Smooth muscle cell of the brain vasculature (primary cell): Measurements from ENCODE around the gene CAPS.

Experiments used
- DNase-seq: peaks from one replicate; pipeline ENCODE4 v3.0.0-alpha.2; 2012; ENCODE audit warnings: low read depth, low spot score

CAPS gene

DNA sequence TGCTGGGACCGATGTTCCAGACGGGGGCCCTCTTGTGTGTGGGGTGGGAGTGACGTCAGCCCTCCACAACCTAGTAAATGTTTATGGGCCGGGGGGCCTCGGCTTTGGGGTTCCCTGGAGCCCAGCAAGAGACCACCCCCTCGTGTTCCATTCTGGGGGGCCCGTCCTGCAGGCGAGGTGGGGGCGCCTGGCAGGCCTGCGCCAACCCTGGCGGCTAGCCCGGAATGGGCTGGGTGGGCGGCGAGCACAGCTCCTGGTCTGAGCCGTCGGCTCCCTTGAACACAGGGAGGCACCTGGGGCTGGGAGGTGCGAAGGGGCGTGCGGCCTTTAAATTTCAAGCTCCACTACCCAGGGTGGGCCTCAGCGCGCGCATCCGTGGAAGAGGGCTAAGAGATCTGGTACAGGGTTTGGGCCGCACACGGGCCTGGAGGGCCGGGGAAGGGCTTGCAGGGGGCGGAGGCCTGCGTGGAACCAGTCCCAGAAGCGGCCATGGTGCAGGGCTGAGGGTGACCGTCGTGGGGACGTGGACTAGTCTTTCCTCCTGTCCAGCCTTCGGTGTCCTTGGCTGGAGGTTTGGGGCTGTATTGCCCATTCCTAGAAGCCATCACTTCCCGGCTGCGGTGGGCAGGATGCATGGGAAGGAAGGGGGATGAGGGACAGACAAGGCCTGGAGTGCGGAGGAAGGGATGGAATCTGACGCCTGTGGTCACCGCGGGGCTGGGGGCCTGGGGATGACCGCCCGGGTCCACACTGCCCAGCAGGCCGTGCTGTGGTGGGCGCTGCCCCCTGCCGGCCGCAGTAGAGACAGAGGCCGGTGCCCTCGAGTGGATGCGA is 21.9 kb upstream of the CAPS start:
- no peak for DNase-seq

DNA sequence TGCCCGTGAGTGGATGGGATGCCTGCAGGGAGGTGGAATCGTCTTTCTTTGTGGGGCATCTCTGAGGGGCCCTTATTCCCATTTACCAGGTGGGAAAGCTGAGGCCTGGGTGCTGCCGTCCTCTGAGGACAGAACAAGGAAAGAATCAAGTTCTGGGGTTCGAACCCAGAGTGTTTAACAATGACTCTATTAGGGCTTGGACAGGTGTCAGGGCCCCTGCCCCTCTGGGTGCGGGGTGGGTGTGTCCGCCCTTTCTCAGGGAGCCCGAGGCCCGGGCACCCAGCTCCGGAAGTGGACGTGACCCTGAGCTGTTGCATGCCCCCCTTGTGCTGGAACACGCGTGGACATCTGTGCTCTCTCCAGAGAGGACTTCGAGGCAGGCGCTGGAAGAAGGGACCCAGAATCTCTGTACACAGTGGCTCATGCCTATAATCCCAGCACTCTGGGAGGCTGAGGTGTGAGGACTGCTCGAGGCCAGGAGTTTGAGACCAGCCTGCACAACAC is 21.2 kb upstream of the CAPS start:
- no peak for DNase-seq

DNA sequence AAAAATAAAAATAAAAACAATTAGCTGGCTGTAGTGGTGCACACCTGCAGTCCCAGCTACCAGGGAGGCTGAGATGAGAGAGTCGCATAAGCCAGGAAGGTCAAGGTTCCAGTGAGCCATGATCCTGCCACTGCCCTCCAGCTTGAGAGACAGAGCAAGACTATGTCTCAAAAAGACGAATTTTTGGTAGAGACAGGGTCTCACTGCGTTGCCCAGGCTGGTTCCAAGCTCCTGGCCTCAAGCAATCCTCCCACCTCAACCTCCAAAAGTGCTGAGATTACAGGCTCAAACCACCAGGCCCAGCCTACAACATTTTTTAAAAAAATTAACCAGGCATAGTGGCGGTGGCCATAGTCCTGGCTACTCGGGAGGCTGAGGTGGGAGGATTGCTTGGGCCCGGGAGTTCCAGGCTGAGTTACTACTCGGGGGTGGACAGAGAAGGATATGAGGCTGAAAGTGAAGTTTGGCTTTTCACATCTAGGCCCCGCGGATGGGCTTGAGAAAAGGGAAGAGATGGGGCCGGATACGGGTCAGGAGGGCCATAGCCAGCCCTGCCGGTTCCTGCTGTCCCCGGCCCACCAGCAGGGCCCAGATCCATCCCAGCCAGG is 20.7 kb upstream of the CAPS start:
- DNase-seq, result no peak

DNA sequence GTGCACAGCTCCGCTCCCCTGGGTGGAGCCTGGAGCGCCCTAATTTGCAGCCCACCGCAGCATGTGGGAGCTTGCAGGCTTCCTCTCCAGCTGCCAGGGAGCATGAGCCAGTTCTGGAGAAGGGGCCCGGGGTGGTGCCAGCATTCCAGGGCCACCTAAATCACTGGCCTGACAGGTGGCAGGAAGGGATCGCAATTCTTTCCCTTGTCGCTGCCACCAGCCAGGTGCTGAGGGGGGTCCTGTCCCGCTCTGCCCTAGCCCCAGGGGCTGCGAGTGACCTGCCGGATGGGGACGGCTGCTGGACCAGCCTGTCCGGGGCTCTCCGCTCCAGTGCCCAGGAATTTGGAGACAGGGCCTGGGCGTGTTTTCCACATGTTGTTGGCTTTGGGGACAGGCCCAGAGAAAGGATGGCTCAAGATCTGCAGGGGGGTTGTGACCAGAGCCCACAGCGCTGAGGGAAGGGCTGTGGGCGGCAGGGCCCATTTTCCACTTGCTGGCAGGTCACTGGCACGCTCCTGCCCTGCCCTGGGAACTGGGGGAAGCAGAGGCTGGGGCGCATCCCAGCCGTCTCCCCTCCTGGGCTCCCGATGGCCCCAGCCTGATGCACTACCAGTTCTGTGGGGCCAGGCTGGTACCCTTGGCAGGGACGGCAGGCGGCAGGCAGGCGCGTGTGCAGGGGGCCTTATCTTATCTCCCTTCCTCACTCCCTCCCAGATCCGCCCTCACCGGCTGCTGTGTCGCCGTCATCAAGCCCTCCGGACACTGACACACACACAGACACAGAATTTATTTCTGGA is 19.9 kb upstream of the CAPS start:
- DNase-seq, result no peak

DNA sequence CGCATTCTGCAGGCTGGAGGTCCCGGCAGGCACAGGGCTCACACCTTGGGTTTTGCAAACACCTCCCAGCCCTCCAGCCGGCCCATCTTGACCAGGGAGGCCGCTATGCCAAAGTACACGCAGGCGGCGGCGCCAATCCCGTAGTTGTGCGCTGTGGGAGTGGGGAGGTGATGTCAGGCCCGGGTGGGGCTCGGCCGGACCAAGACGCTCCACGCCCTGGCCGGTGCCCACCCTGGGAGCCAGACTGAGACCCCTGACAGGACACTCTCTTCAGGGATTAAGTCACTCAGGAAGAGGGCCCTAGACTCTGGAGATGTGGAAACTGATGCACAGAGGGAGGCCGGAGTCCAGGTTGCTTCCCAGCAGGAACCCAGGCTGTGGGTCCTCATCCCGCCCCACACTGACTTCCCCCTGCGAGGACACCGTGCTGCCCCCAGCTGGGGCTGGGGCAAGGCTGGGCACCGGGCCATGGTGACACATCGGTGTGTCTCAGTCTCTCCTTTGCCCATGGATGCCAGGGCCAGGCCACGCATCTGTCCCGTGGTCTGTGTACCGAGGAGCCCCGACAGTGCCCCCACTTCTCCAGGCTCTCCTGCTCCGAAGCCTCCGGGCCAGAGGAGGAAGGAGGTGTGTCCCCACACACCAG is 19.2 kb upstream of the CAPS start:
- no peak for DNase-seq

DNA sequence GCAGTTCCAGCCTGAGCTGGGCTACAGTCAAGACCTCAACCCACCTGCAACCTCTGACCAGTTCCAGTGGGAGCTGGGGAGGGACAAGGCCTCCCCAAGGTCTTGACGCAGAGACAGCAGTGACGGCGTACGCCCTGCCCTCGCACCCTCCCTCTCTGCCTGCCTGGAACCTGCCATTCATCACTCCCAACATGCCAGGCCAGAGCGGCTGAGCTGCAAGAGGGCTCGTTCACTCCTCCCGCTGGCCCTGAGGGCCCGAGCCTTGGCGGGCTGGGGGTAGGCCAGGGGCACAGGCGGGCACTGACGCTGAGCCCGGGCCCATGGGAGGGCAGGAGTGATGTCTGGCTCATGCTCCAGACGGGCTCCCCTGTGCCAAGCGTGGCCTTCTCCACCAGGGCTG is 18.6 kb upstream of the CAPS start:
- DNase-seq, result no peak

DNA sequence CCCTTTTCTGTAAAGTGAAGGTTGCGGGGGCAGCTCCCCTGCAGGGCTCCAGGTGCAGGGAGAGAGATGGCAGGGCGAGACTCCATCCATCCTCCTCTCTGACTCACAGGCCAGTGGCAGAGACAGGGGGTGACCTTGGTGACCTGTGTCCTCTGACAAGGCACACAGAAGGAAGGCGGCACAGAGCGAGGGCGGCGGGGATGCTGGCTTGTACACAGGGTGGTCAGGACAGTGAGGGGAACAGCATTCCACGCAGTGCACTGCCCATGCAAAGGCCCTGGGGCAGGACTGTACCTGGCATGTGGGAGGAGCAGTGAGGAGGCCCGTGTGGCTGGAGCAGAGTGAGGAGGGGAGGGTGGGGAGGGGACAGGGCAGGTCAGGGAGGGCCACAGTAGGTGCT is 18.2 kb upstream of the CAPS start:
- no peak for DNase-seq

DNA sequence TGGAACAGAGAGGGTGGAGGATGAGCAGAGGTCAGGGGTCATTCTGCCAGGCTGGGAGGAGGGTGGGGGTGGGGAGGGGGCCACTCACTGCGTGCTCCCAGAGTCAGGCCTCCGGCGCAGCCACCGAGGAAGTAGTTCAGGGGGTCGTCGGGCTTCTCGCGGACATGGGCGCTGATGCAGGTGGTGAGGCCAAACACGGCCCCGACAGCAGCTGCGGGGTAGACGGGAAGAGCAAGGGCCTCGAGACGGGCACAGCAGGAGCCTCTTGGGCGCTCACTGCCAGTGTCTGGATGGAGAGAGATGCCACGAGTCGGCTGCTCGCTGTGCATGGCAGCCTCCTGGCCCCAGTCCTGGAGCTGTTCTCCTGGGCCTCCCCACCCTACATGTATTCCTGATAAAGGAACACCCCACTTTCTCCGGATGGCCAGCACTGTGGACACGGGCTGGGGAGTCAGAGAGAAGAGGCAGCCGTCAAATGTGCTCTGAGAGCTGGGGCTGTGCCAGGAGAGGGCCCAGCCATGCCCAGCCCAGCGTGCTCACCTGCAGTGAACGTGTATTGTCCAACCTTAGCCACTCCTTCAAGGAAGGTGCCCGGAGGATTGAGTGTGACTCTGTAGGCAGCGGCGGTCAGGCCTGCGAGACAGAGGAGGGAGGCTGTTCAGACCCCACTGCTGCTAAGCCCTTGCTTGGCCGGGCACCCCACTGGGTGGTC is 17.5 kb upstream of the CAPS start:
- no peak for DNase-seq

DNA sequence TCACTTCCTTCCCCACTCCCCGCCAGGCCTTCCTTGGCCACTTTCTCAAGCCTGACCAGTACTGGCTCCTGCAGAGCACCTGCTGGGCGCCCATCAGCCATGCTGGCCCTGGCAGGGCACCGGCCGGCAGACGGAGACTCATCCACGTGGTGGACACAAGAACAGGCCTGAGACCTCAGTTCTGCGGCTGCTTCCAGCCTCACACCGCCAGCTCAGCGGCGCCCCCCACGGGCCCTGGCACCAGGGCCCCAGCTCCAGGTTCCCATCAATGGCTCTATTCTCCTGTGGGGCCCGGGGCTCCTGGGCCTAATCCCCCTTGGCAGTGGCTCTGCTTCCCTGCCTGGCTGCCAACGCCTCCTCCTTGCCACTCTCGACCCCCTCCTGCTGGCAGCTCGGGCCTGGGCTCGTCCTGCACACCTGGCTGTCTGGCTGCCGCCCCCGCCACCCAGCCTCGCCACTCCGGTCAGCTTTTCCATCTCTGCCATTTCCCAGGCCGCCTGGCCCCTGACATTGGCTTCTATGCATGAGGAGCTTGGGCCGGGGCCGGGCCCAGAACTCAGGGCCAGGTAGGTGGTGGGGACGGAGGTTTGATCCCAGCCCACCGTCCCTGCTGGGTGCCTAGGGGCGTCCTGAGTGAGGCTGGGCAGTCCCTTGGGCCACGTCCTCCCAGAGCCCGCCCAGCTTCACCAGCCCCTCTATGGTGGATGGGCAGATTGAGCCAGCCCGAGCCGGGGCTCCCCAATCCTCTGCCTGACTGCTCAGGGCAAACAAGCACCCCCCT is 16.7 kb upstream of the CAPS start:
- DNase-seq, result no peak

DNA sequence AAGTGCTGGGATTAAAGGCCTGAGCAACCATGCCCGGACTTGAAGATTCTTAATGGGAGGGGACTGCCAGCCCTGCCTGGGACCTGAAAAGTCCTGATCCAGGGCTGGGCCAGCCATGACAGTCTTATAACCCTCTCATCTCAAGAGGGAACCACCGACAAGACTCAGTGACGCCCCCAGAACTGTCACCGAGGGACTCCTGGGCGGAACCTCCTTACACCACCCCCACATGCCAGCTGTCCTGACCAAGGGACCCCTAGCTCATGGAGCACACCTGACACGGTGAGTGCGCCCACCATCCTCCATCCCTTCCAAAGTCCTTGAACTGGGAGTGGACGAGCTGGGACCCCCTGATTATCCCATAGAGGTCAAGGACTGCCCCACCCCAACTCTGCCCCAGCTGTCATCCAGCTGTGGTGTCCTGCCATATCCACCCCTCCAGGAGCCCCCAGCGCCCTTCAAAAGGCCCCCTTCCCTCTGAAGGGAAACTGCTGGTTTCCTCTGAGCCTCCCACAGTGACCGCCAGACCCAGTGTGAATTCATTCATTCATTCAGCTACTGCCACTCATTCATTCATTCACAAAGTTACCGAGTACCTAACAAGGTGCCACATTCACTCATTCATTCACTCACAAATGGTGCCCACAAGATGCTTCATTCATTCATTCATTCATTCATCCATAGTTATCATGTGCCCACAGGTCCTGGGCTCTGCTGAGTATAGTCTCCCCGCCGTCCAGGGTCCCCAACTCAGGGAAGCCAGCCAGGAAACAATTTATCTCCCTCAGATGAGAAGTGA is 14.1 kb upstream of the CAPS start:
- DNase-seq, result no peak

DNA sequence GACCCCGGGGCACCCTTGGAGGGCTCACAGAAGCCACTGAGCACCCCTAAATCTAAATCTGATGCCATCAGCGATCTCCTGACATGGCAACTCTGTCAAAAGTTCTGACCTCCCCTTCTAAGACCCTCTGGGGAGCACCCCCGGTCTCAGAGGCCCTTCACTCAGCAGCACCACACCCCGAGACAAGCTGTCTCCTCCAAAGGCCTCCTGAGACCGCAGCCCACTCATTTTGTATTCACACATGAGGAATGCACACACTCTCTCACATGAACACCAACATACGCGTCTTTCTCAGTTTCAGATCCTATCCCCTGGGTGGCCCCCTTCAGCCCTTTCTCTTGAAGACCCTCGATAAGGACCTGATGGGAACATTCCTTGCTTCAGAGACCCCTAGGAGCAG is 13.1 kb upstream of the CAPS start:
- no peak for DNase-seq

DNA sequence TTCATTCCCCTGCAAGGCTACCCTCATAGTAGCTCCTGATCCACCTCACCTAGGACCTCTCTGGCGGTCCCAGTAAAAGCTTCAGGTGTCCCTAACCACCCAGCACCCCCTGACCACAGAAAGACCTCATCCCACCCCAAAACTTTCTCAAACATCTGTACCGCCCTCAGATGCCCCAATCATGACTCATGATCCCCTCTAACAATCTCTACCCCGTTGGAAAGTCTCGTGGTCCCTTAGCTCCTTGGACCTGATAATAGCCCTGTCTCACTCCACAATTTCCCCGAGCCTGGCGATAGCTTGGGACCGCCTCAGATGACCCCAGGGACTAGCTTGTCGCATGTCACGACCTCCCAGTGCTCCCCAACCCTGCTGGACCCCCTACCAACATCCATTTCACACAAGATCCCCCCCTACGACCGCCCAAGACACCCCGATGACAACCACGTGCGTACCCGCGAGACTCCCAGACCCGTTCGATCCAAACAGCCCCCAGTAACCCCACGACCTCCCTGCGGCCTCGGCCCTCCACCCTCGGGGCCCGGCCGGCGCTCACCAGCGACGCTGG is 10.9 kb upstream of the CAPS start:
- DNase-seq, result no peak

DNA sequence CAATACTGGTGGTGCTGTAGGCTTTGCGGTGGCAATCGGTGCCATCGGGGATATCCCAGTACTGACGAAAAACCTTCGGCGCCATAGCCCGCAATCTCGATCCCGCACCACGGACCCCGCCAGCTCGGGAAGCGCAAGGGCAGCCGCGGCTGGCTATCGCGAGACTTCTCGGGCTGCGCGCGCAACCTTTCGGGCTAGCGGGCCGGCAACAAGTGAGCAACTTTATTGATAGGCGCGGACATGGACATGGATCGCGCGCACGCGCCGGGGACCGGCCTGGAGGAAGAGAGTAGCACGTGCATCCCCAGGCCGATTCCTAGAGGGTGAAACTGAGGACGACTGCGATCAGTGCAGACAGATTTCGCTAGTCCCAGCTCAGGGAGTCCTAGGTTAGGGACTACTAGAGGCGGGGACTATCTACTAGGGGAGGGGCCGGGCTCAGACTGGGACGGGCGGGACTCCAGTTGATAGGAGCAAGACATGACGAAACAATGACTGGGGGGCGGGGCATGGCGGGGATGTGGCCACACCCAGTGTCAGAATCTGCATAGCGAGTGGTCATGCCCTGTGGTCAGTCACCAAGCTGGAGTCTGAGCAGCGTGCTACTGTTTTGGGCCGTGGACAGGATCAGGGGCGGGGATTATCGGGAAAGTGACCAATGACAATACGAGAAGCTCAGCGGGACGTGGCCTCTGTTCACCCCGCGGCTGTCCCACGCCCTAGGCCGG is 10.3 kb upstream of the CAPS start, which contains the start of gene NDUFA11:
TSS of gene NDUFA11 (minus strand) at position 167 of the 728 bp plus-strand sequence. CDS start at position 85, 82 bp downstream.
- peak; percentile 95 for DNase-seq

DNA sequence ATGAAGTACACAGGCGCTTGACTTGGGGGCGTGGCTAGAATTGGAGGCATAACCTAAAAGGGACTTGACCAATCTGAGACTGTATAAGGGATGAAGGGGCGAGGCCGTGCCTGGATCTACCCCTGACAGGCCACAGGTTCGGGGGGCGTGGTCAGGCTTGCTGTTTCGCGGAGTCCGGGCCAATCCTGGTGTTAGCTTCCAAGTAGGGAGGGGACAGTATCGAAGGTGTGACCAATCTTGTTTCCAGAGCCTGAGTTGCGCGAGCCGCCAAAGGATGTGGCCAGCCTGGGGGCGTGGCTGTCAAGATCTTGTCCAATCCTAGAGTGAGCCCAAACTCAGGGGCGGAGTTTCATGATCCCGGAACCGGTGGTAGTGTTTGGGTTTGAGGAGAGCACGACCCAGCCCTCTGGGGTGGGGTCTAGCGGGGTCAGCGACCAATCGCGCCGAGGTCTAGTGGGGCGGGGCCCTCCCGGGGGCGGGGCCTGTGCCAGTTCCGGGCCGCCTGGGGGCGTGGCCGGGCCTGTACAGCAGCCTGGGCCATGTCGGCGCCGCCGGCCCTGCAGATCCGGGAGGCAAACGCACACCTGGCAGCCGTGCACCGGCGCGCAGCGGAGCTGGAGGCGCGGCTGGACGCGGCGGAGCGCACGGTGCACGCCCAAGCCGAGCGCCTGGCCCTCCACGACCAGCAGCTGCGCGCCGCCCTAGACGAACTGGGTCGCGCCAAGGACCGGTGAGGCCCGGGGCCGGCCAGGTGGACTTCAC is 9.5 kb upstream of the CAPS start, which contains the start of gene VMAC:
TSS of gene VMAC (plus strand) at position 521 of the 762 bp plus-strand sequence. CDS start at position 540, 19 bp downstream.
- DNase-seq, result peak; percentile 100

DNA sequence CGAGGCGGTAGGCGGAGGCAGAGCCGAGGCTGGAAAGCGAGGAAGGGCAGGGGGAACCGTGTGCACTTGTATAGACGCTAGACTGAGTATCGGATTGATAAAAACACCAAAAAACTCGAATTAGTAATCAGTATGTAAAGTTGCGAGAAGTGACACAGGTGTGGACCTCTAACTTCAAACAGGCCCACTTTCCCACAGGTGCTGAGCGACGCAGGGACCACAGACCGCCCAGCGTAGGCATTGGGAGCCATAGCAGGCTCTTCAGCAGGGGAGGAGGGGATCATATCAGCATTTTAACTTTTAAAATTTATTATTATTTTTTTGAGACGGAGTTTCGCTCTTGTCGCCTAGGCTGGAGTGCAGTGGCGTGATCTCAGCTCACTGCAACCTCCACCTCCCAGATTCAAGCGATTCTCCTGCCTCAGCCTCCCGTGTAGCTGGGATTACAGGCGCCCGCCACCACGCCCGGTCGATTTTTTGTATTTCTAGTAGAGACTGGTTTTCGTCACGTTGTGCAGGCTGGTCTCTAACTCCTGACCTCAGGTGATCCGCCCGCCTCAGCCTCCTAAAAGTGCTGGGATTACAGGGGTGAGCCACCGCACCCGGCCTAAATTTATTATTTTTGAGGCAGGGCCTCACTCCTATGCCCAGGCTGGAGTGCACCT is 8.8 kb upstream of the CAPS start:
- no peak for DNase-seq

DNA sequence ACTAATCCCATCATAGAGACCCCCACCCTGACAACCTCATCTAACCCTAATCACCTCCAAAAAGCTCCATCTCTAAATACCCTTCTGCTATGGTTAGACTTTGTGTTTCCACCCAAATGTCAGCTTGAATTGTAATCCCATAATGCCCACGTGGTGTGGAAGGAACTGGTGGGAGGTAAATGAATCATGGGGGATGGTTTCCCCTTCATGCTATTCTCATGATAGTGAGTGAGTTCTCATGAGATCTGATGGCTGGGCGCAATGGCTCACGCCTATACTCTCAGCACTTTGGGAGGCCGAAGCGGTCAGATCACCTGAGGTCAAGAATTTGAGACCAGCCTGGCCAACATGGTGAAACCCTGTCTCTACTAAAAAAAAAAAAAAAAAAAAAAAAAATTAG is 6.8 kb upstream of the CAPS start:
- no peak for DNase-seq
